Liver (tissue), 3 donors: ENCODE results near the gene C2.

ENCODE experiments used
- ATF3 ChIP-seq: IDR thresholded peaks from 2 replicates; pipeline ENCODE4 v1.6.1; 2016; ENCODE audit warnings: antibody characterized with exemption
- CTCF ChIP-seq: fragments of 150-350 bp; IDR thresholded peaks from 2 replicates; pipeline ENCODE4 v1.5.1; 2017; ENCODE audit warnings: improper control_type of control experiment, low read depth, low read length; ENCODE audit not compliant: missing input control
- EGR1 ChIP-seq, 2 donors: IDR thresholded peaks; 2 replicates each; pipeline ENCODE4 v1.6.1; 2016 to 2018; ENCODE audit warnings: antibody characterized with exemption in 2 of 2, low read depth in 2 of 2
- FOXA1 ChIP-seq: IDR thresholded peaks from 2 replicates; pipeline ENCODE4 v1.6.1; 2016; ENCODE audit warnings: antibody characterized with exemption
- NR2F2 ChIP-seq: IDR thresholded peaks from 2 replicates; pipeline ENCODE4 v1.6.1; 2016; ENCODE audit warnings: antibody characterized with exemption
- RAD21 ChIP-seq, 2 donors: IDR thresholded peaks; 2 replicates each; pipeline ENCODE4 v1.6.1; 2016; ENCODE audit warnings: antibody characterized with exemption in 2 of 2, mild to moderate bottlenecking in 2 of 2
- REST ChIP-seq: IDR thresholded peaks from 2 replicates; pipeline ENCODE4 v1.6.1; 2016; ENCODE audit warnings: antibody characterized with exemption, mild to moderate bottlenecking
- RXRA ChIP-seq, 2 donors: IDR thresholded peaks; 2 replicates each; pipeline ENCODE4 v1.6.1; 2017 to 2018; ENCODE audit warnings: antibody characterized with exemption in 2 of 2, mild to moderate bottlenecking in 1 of 2
- SP1 ChIP-seq: IDR thresholded peaks from 2 replicates; pipeline ENCODE4 v1.6.1; 2018; ENCODE audit warnings: antibody characterized with exemption, mild to moderate bottlenecking
- TAF1 ChIP-seq: conservative IDR thresholded peaks from 2 replicates; pipeline ENCODE4 v1.6.1; 2016; ENCODE audit warnings: antibody characterized with exemption, mild to moderate bottlenecking
- YY1 ChIP-seq: IDR thresholded peaks from 2 replicates; pipeline ENCODE4 v1.6.1; 2016; ENCODE audit warnings: antibody characterized with exemption, mild to moderate bottlenecking
- TF ChIP-seq, protein P1 (sequence below): IDR thresholded peaks from 2 replicates; pipeline ENCODE4 v1.6.1; 2016; ENCODE audit warnings: antibody characterized with exemption
- TF ChIP-seq, protein P2 (sequence below): IDR thresholded peaks from 2 replicates; pipeline ENCODE4 v1.6.1; 2016; ENCODE audit warnings: antibody characterized with exemption
- donor health status: healthy.
- donor health status: healthy.

DNA sequence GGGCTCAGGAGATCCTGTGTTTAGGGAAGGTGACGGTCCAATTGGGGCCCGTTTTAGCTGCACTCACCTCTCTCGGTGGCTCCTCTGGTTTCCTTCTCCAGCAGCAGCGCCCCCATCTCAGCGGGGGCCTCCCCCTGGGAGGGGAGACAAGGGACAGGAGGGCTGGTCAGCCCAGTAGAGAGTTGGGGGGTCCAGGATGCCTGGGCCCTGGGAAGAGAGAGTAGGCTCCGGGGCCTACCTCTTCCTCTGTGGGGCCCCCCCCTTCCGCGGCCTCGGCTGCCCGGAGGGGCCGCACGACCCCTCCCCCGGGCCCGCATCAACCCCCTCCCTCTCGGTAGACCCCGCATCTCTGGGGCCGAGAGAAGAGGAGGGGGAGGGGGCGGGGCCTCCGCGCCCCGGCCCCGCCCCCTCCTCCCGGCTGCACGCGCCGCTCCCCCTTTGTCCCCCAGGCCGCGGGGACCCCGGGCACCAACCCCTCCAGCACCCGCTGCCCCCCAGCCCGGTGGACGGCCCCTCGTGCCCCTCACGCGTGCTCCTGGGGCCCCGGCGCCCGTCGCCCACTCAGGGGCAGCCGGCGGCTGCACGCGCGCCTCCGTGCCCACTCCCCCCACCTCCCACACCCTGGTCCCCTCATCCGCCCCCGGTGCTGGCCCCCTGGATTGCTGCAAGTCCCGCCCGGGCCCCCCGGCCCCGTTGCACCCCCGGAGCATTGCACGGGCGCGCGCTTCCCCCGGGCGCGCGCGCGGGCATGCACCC lies 30.5 kb upstream of the C2 start:
- TF ChIP-seq REST = no peak
- TF ChIP-seq CTCF = no peak
- TF ChIP-seq EGR1 (IDR thresholded peaks at IDR 0.05; ENCODE audit: low read depth in 2 of 2) = no peak
- no peak for TF ChIP-seq RXRA (IDR thresholded peaks at IDR 0.05)
- TF ChIP-seq, protein P1, sequence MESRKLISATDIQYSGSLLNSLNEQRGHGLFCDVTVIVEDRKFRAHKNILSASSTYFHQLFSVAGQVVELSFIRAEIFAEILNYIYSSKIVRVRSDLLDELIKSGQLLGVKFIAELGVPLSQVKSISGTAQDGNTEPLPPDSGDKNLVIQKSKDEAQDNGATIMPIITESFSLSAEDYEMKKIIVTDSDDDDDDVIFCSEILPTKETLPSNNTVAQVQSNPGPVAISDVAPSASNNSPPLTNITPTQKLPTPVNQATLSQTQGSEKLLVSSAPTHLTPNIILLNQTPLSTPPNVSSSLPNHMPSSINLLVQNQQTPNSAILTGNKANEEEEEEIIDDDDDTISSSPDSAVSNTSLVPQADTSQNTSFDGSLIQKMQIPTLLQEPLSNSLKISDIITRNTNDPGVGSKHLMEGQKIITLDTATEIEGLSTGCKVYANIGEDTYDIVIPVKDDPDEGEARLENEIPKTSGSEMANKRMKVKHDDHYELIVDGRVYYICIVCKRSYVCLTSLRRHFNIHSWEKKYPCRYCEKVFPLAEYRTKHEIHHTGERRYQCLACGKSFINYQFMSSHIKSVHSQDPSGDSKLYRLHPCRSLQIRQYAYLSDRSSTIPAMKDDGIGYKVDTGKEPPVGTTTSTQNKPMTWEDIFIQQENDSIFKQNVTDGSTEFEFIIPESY = no peak
- TF ChIP-seq TAF1 = no peak
- TF ChIP-seq, protein P2, sequence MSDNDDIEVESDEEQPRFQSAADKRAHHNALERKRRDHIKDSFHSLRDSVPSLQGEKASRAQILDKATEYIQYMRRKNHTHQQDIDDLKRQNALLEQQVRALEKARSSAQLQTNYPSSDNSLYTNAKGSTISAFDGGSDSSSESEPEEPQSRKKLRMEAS = no peak
- TF ChIP-seq RAD21 (IDR thresholded peaks at IDR 0.05) = no peak
- no peak for TF ChIP-seq SP1
- TF ChIP-seq YY1 = no peak
- no peak for TF ChIP-seq NR2F2
- no peak for TF ChIP-seq FOXA1
- no peak for TF ChIP-seq ATF3
